GM18517 (cell line): ENCODE measurements around the gene NCKIPSD.
A peak's percentile ranks its signal among the peaks of the same experiment; 100 is the strongest.

Source experiments
- ATAC-seq: cut with Tn5 transposase; IDR thresholded peaks from one replicate; pipeline ENCODE4 v1.9.1; 2021; ENCODE audit warnings: mild to moderate bottlenecking, moderate library complexity; ENCODE audit not compliant: unreplicated experiment

Gene NCKIPSD

GRCh38 chr3:48697952-48698351, 12.2 kb upstream of the NCKIPSD start:
- no peak for ATAC-seq

GRCh38 chr3:48696601-48697000, 10.9 kb upstream of the NCKIPSD start:
- no peak for ATAC-seq

GRCh38 chr3:48696156-48696555, 10.4 kb upstream of the NCKIPSD start:
- no peak for ATAC-seq

- ATAC-seq: no peak
Measured at GRCh38 chr3:48695393-48695753, 9.7 kb upstream of the NCKIPSD start.

- ATAC-seq: no peak
Measured at GRCh38 chr3:48694610-48695392, 9.1 kb upstream of the NCKIPSD start.

- no peak for ATAC-seq
Measured at GRCh38 chr3:48693826-48694225, 8.1 kb upstream of the NCKIPSD start.

GRCh38 chr3:48692551-48692950, 6.8 kb upstream of the NCKIPSD start:
- no peak for ATAC-seq

- no peak for ATAC-seq
Measured at GRCh38 chr3:48690846-48691458, 5.2 kb upstream of the NCKIPSD start.

- ATAC-seq: no peak
Measured at GRCh38 chr3:48689384-48689783, 3.7 kb upstream of the NCKIPSD start.

- ATAC-seq: no peak
Measured at GRCh38 chr3:48688737-48689075, 3.0 kb upstream of the NCKIPSD start.

GRCh38 chr3:48688032-48688736, 2.5 kb upstream of the NCKIPSD start:
- no peak for ATAC-seq

GRCh38 chr3:48687220-48687678, 1.5 kb upstream of the NCKIPSD start:
- no peak for ATAC-seq

GRCh38 chr3:48686538-48687219, 964 bp upstream of the NCKIPSD start:
- ATAC-seq: no peak

- ATAC-seq: peak; percentile 3
Measured at GRCh38 chr3:48685293-48685602, 467 bp downstream of the NCKIPSD start.

GRCh38 chr3:48684480-48685143, 1.1 kb downstream of the NCKIPSD start:
- ATAC-seq: no peak

GRCh38 chr3:48684054-48684349, 1.7 kb downstream of the NCKIPSD start:
- no peak for ATAC-seq

- ATAC-seq: no peak
Measured at GRCh38 chr3:48682786-48683185, 2.9 kb downstream of the NCKIPSD start.

GRCh38 chr3:48681974-48682610, 3.6 kb downstream of the NCKIPSD start:
- no peak for ATAC-seq

- no peak for ATAC-seq
Measured at GRCh38 chr3:48681541-48681880, 4.2 kb downstream of the NCKIPSD start.

GRCh38 chr3:48680811-48681540, 4.7 kb downstream of the NCKIPSD start:
- no peak for ATAC-seq
